H9 (cell line): ENCODE measurements around the gene DPYD. TPM values are rescaled to one million over a fixed set of nuclear protein-coding genes. Genes with fewer than 3 reads are reported as not detected.

Source experiments
- DNase-seq: peaks from one replicate; pipeline ENCODE4 v3.0.0-alpha.2; 2017
- H2AFZ ChIP-seq: one replicate; pipeline ENCODE4 v1.6.1; 2013; ENCODE audit warnings: mild to moderate bottlenecking, low read length, control low read depth, moderate library complexity
- H2AK5ac ChIP-seq: 2 replicates; pipeline ENCODE4 v1.6.1; 2013; ENCODE audit warnings: low read length, control low read depth, mixed read lengths; ENCODE audit not compliant: insufficient read length
- H2BK120ac ChIP-seq: one replicate; pipeline ENCODE4 v1.6.1; 2013; ENCODE audit warnings: low read depth, mild to moderate bottlenecking, low read length, control low read depth, inconsistent platforms; ENCODE audit not compliant: poor library complexity, severe bottlenecking
- H2BK12ac ChIP-seq: 2 replicates; pipeline ENCODE4 v1.6.1; 2013; ENCODE audit warnings: low read length, control low read depth, mixed read lengths, low read depth; ENCODE audit not compliant: insufficient read length
- H2BK15ac ChIP-seq: 2 replicates; pipeline ENCODE4 v1.6.1; 2013; ENCODE audit warnings: low read depth, low read length, control low read depth
- H2BK20ac ChIP-seq: one replicate; pipeline ENCODE4 v1.6.1; 2013; ENCODE audit warnings: low read depth, mild to moderate bottlenecking, low read length, control low read depth, inconsistent platforms; ENCODE audit not compliant: poor library complexity, severe bottlenecking
- H2BK5ac ChIP-seq: 2 replicates; pipeline ENCODE4 v1.6.1; 2013; ENCODE audit warnings: low read length, control low read depth, mixed read lengths; ENCODE audit not compliant: insufficient read length
- H3K14ac ChIP-seq: 2 replicates; pipeline ENCODE4 v1.6.1; 2013; ENCODE audit warnings: low read length, control low read depth; ENCODE audit not compliant: insufficient read depth
- H3K18ac ChIP-seq: 2 replicates; pipeline ENCODE4 v1.6.1; 2013; ENCODE audit warnings: low read depth, mild to moderate bottlenecking, mixed read lengths, low read length, control low read depth; ENCODE audit not compliant: insufficient read length
- H3K23ac ChIP-seq: 2 replicates; pipeline ENCODE4 v1.6.1; 2013; ENCODE audit warnings: low read length, control low read depth, mixed read lengths, low read depth; ENCODE audit not compliant: insufficient read length
- H3K23me2 ChIP-seq: 2 replicates; pipeline ENCODE4 v1.6.1; 2013; ENCODE audit warnings: low read depth, mild to moderate bottlenecking, mixed read lengths, low read length, control low read depth; ENCODE audit not compliant: insufficient read length, poor library complexity, severe bottlenecking
- H3K27ac ChIP-seq: 2 replicates; pipeline ENCODE4 v1.5.1; 2013; ENCODE audit warnings: low read length, control low read depth, mixed read lengths, low read depth; ENCODE audit not compliant: insufficient read length
- H3K27me3 ChIP-seq: 2 replicates; pipeline ENCODE4 v1.6.1; 2013; ENCODE audit warnings: low read length, control low read depth, inconsistent platforms; ENCODE audit not compliant: insufficient read depth
- H3K4ac ChIP-seq: 2 replicates; pipeline ENCODE4 v1.6.1; 2013; ENCODE audit warnings: low read depth, mild to moderate bottlenecking, control low read depth, inconsistent platforms, low read length, moderate library complexity
- H3K4me1 ChIP-seq: 2 replicates; pipeline ENCODE4 v1.6.1; 2013; ENCODE audit warnings: low read length, control low read depth, inconsistent platforms; ENCODE audit not compliant: insufficient read depth
- H3K4me2 ChIP-seq: 2 replicates; pipeline ENCODE4 v1.6.1; 2013; ENCODE audit warnings: low read length, control low read depth, mixed read lengths; ENCODE audit not compliant: insufficient read length, insufficient read depth
- H3K56ac ChIP-seq: 2 replicates; pipeline ENCODE4 v1.6.1; 2013; ENCODE audit warnings: low read depth, mild to moderate bottlenecking, mixed read lengths, low read length, control low read depth; ENCODE audit not compliant: insufficient read length
- H3K79me1 ChIP-seq: 2 replicates; pipeline ENCODE4 v1.6.1; 2013; ENCODE audit warnings: low read depth, mild to moderate bottlenecking, moderate library complexity, low read length, control low read depth, inconsistent platforms; ENCODE audit not compliant: insufficient read depth, poor library complexity, severe bottlenecking
- H3K79me2 ChIP-seq: 2 replicates; pipeline ENCODE4 v1.6.1; 2013; ENCODE audit warnings: low read length, control low read depth, inconsistent platforms; ENCODE audit not compliant: insufficient read depth
- H3K9ac ChIP-seq: 2 replicates; pipeline ENCODE4 v1.6.1; 2013; ENCODE audit warnings: low read length, control low read depth, mixed read lengths; ENCODE audit not compliant: insufficient read length; ENCODE audit errors: extremely low read depth
- H3K9me3 ChIP-seq: one replicate; pipeline ENCODE4 v1.6.1; 2013; ENCODE audit warnings: low read depth, low read length, inconsistent platforms; ENCODE audit not compliant: control insufficient read depth
- H3T11ph ChIP-seq: one replicate; pipeline ENCODE4 v1.6.1; 2013; ENCODE audit warnings: mild to moderate bottlenecking, low read length, control low read depth, inconsistent platforms
- H4K20me1 ChIP-seq: one replicate; pipeline ENCODE4 v1.6.1; 2013; ENCODE audit not compliant: control insufficient read depth, insufficient read length, insufficient read depth
- H4K5ac ChIP-seq: 2 replicates; pipeline ENCODE4 v1.6.1; 2013; ENCODE audit warnings: low read depth, mild to moderate bottlenecking, mixed read lengths, low read length, control low read depth; ENCODE audit not compliant: insufficient read length
- H4K8ac ChIP-seq: replicated peaks from 2 replicates; pipeline ENCODE4 v1.6.1; 2013; ENCODE audit warnings: low read length, control low read depth, mixed read lengths, low read depth; ENCODE audit not compliant: insufficient read length
- H4K91ac ChIP-seq: 2 replicates; pipeline ENCODE4 v1.6.1; 2013; ENCODE audit warnings: low read depth, mild to moderate bottlenecking, moderate library complexity, mixed read lengths, low read length, control low read depth; ENCODE audit not compliant: insufficient read length
- H3K27ac Mint-ChIP-seq, 3 experiments: 2 replicates in 2 of 3; 3 replicates in 1 of 3; pipeline ENCODE4 v1.8.0; 2020 to 2021; ENCODE audit warnings: mixed read lengths in 3 of 3, mild to moderate bottlenecking in 1 of 3, moderate library complexity in 1 of 3
- H3K27me3 Mint-ChIP-seq: 2 replicates; pipeline ENCODE4 v1.8.0; 2021; ENCODE audit warnings: low read depth, mild to moderate bottlenecking, moderate library complexity, mixed read lengths
- H3K36me3 Mint-ChIP-seq, 3 experiments: 2 replicates in 2 of 3; 3 replicates in 1 of 3; pipeline ENCODE4 v1.8.0; 2020 to 2021; ENCODE audit warnings: low read depth in 3 of 3, mixed read lengths in 3 of 3; ENCODE audit not compliant: insufficient read depth in 1 of 3
- H3K4me1 Mint-ChIP-seq, 2 experiments: 2 replicates each; pipeline ENCODE4 v1.8.0; 2020; ENCODE audit warnings: mixed read lengths in 2 of 2
- H3K4me3 Mint-ChIP-seq, 2 experiments: 2 replicates in 1 of 2; 3 replicates in 1 of 2; pipeline ENCODE4 v1.8.0; 2020 to 2021; ENCODE audit warnings: mild to moderate bottlenecking in 2 of 2, mixed read lengths in 2 of 2, moderate library complexity in 1 of 2
- H3K9me3 Mint-ChIP-seq, 2 experiments: 2 replicates in 1 of 2; 3 replicates in 1 of 2; pipeline ENCODE4 v1.8.0; 2020; ENCODE audit warnings: mild to moderate bottlenecking in 2 of 2, mixed read lengths in 2 of 2, moderate library complexity in 1 of 2
- CTCF ChIP-seq: fragments of 200-600 bp; sonication (generic); conservative IDR thresholded peaks from 3 replicates; pipeline ENCODE4 v1.8.0; 2021; ENCODE audit warnings: antibody characterized with exemption, mild to moderate bottlenecking
- WGBS: extraction: QIAGEN DNeasy Blood & Tissue Kit; methylation state at CpG from one replicate; pipeline ENCODE4 v1.1.7; 2013; ENCODE audit warnings: missing lambda C conversion rate, low lambda C conversion rate, mixed read lengths; ENCODE audit not compliant: insufficient read length; ENCODE audit errors: extremely low coverage; 5-methylcytosine and 5-hydroxymethylcytosine counted together
- total RNA-seq: library from RNA; stranded (reverse); gene quantifications from 2 replicates; pipeline ENCODE4 v1.2.1, GENCODE V29; 2021

Gene DPYD
- total RNA-seq, 1 experiment from 2014 or later = 0.37 TPM

GRCh38 chr1:97457446-97458089 lies 463.3 kb downstream of the DPYD start:
- H3K23me2 ChIP-seq = no peaks in the 10 kb centered on the region
- no peak overlapping the region for H3K4me2 ChIP-seq
- H3K14ac ChIP-seq = no peak overlapping the region
- peaks cover 3 to 4% of the 10 kb centered on the region in 2 experiments for H3K4me1 Mint-ChIP-seq
- no peaks in the 10 kb centered on the region for H4K20me1 ChIP-seq
- H3K79me1 ChIP-seq = no peaks in the 10 kb centered on the region
- no peak overlapping the region for H2BK20ac ChIP-seq
- no peaks in the 10 kb centered on the region for H3K79me2 ChIP-seq
- no peak overlapping the region for H3K56ac ChIP-seq
- no CpG with 5 or more reads among the region's 7 CpGs for WGBS
- no peak for DNase-seq
- H2BK5ac ChIP-seq = no peak overlapping the region
- no peak overlapping the region for H2BK12ac ChIP-seq
- no peaks in the 10 kb centered on the region for H3K27me3 ChIP-seq
- H3T11ph ChIP-seq = no peak overlapping the region
- no peak overlapping the region for H2AFZ ChIP-seq
- H3K18ac ChIP-seq = no peak overlapping the region
- H3K27ac ChIP-seq = no peak overlapping the region
- H4K8ac ChIP-seq = no peak overlapping the region
- H3K4ac ChIP-seq = no peak overlapping the region
- no peak overlapping the region for H4K91ac ChIP-seq
- H3K36me3 Mint-ChIP-seq = no peaks in the 10 kb centered on the region; a peak in 1 of 7 replicates
- no peaks in the 10 kb centered on the region for H3K4me1 ChIP-seq
- no peaks in the 10 kb centered on the region for H3K27me3 Mint-ChIP-seq
- no peak overlapping the region for H3K9ac ChIP-seq
- H3K9me3 ChIP-seq = no peaks in the 10 kb centered on the region
- H2BK15ac ChIP-seq = no peak overlapping the region
- H3K9me3 Mint-ChIP-seq = no peaks in the 10 kb centered on the region
- H3K27ac Mint-ChIP-seq = no peak overlapping the region
- TF ChIP-seq CTCF = no peak
- no peak overlapping the region for H3K23ac ChIP-seq
- no peak overlapping the region for H3K4me3 Mint-ChIP-seq
- no peak overlapping the region for H4K5ac ChIP-seq
- no peak overlapping the region for H2AK5ac ChIP-seq
- no peak overlapping the region for H2BK120ac ChIP-seq
